GM12878 (cell line): ENCODE data around the gene PALLD.

Source experiments
- BCLAF1 ChIP-seq: fragments of 450-650 bp; IDR thresholded peaks from 2 replicates; pipeline ENCODE4 v1.6.1; 2017; ENCODE audit warnings: antibody characterized with exemption, mild to moderate bottlenecking, moderate library complexity
- CTCF ChIP-seq, 3 experiments: IDR thresholded peaks in 2 of 3; conservative IDR thresholded peaks in 1 of 3; 2 replicates each; pipeline ENCODE4 v1.5.1; 2011; ENCODE audit warnings: low read depth in 3 of 3, low read length in 3 of 3, mild to moderate bottlenecking in 3 of 3, control low read depth in 2 of 3, moderate library complexity in 2 of 3, inconsistent platforms in 1 of 3, mixed read lengths in 1 of 3; ENCODE audit not compliant: control insufficient read depth in 2 of 3, insufficient read depth in 1 of 3; ENCODE audit errors: extremely low read depth in 1 of 3
- POLR2A ChIP-seq: IDR thresholded peaks from 2 replicates; pipeline ENCODE4 v1.6.1; 2011; ENCODE audit warnings: low read depth, mild to moderate bottlenecking, low read length
- POLR2AphosphoS5 ChIP-seq: IDR thresholded peaks from 2 replicates; pipeline ENCODE4 v1.6.1; 2011; ENCODE audit warnings: mild to moderate bottlenecking, low read length, inconsistent platforms
- YY1 ChIP-seq: IDR thresholded peaks from 2 replicates; pipeline ENCODE4 v1.6.1; 2011; ENCODE audit warnings: low read depth, mild to moderate bottlenecking, low read length

- TF ChIP-seq BCLAF1, result no peak
- TF ChIP-seq CTCF (IDR thresholded peaks at IDR 0.05 in 2 of 3, conservative IDR thresholded peaks at IDR 0.05 in 1 of 3; ENCODE audit: control insufficient read depth in 2 of 3, extremely low read depth in 1 of 3, insufficient read depth in 1 of 3, low read depth in 3 of 3, low read length in 3 of 3), result no peak
- no peak for TF ChIP-seq POLR2A
- no peak for TF ChIP-seq POLR2AphosphoS5
- TF ChIP-seq YY1, result no peak
Observed at GRCh38 chr4:168486912-168487281, 10.0 kb upstream of the PALLD start.
